PC-9 (cell line): Measurements from ENCODE around the gene INPP5B. TPM values are rescaled to one million over a fixed set of nuclear protein-coding genes. Genes with fewer than 3 reads are reported as not detected.

Source experiments
- BruUV-seq: library from RNA; stranded (reverse); fragments of 400-500 nt; replicated peaks from 2 replicates; lab custom pipeline; 2021; lab: Mats Ljungman, UMichigan
- CTCF ChIA-PET: fragments of 300-600 bp; sonication (Branson Sonifier 250); formaldehyde crosslinking; loops from one replicate; lab custom pipeline; 2022; ENCODE audit warnings: antibody characterized with exemption; lab: Charles Lee
- POLR2A ChIA-PET: fragments of 300-600 bp; sonication (Branson Sonifier 250); formaldehyde crosslinking; loops from one replicate; lab custom pipeline; 2022; ENCODE audit warnings: antibody characterized with exemption; ENCODE audit not compliant: unreplicated experiment; lab: Charles Lee
- DNase-seq, 2 experiments: peaks; one replicate each; pipeline versions ENCODE4 v3.0.0 to v3.0.0-alpha.2; 2015 to 2022; ENCODE audit warnings: mixed read lengths in 1 of 2
- H2AFZ ChIP-seq: fragments of 200-600 bp; sonication (generic); 2 replicates; pipeline ENCODE4 v1.8.1; 2017; ENCODE audit warnings: antibody characterized with exemption
- H3F3A ChIP-seq: fragments of 200-600 bp; sonication (generic); 2 replicates; pipeline ENCODE4 v1.8.1; 2017; ENCODE audit warnings: antibody characterized with exemption, mild to moderate bottlenecking, low read depth; ENCODE audit not compliant: insufficient read depth
- H3K27ac ChIP-seq: fragments of 200-600 bp; sonication (generic); 2 replicates; pipeline ENCODE4 v1.6.1; 2016; ENCODE audit warnings: mixed run types
- H3K27me3 ChIP-seq: fragments of 200-600 bp; sonication (generic); 2 replicates; pipeline ENCODE4 v1.6.1; 2016; ENCODE audit warnings: low read depth, mixed run types; ENCODE audit not compliant: insufficient read depth
- H3K36me3 ChIP-seq: fragments of 200-600 bp; sonication (generic); 2 replicates; pipeline ENCODE4 v1.6.1; 2016; ENCODE audit warnings: low read depth, mixed run types
- H3K4me1 ChIP-seq: fragments of 200-600 bp; sonication (generic); replicated peaks from 2 replicates; pipeline ENCODE4 v1.6.1; 2016; ENCODE audit warnings: mixed run types; ENCODE audit not compliant: insufficient read depth
- H3K4me2 ChIP-seq: fragments of 200-600 bp; sonication (generic); 2 replicates; pipeline ENCODE4 v1.6.1; 2017; ENCODE audit warnings: mixed run types
- H3K4me3 ChIP-seq: fragments of 200-600 bp; sonication (generic); 2 replicates; pipeline ENCODE4 v1.6.1; 2016; ENCODE audit warnings: mixed run types
- H3K79me2 ChIP-seq: fragments of 200-600 bp; sonication (generic); 2 replicates; pipeline ENCODE4 v1.6.1; 2017; ENCODE audit warnings: low read depth, mixed run types
- H3K9me2 ChIP-seq: fragments of 200-600 bp; sonication (generic); 2 replicates; pipeline ENCODE4 v1.8.1; 2017; ENCODE audit warnings: mild to moderate bottlenecking; ENCODE audit not compliant: insufficient read depth
- H3K9me3 ChIP-seq: fragments of 200-600 bp; sonication (generic); 2 replicates; pipeline ENCODE4 v1.8.1; 2016; ENCODE audit warnings: low read depth; ENCODE audit not compliant: insufficient read depth
- H4K20me1 ChIP-seq: fragments of 200-600 bp; sonication (generic); 2 replicates; pipeline ENCODE4 v1.8.1; 2017; ENCODE audit not compliant: insufficient read depth
- CTCF ChIP-seq: fragments of 200-600 bp; sonication (generic); conservative IDR thresholded peaks from 2 replicates; pipeline ENCODE4 v1.6.1; 2017; ENCODE audit warnings: mixed run types, antibody characterized with exemption, mild to moderate bottlenecking, moderate library complexity
- EZH2 ChIP-seq: fragments of 200-600 bp; sonication (generic); IDR thresholded peaks from 2 replicates; pipeline ENCODE4 v1.8.0; 2017; ENCODE audit warnings: antibody characterized with exemption, low read depth
- intact Hi-C: fragments of 100-400 bp; cut with micrococcal nuclease; formaldehyde crosslinking; loops from one replicate; pipeline ENCODE4 v1.10.0; 2022; ENCODE audit not compliant: unreplicated experiment
- total RNA-seq: library from RNA; stranded (reverse); gene quantifications from 2 replicates; pipeline ENCODE4 v1.2.3, GENCODE V29; 2021

The INPP5B gene
- total RNA-seq, 1 experiment from 2014 or later = 28.1 TPM

- Histone ChIP-seq H3K4me1 (peaks cover 38% of the 10 kb centered on the region), H3K27ac (peak overlapping the region; percentile 58), H3K79me2 (peaks cover 36% of the 10 kb centered on the region), H3K9me3 (no peaks in the 10 kb centered on the region), H3K36me3 (no peaks in the 10 kb centered on the region; the same call in 1 of the 2 replicates), H2AFZ (peak overlapping the region; percentile 73), H3K27me3 (no peaks in the 10 kb centered on the region), H3K4me2 (peak overlapping the region; percentile 90), H3K9me2 (no peaks in the 10 kb centered on the region), H3F3A (peaks cover 36% of the 10 kb centered on the region), H4K20me1 (no peaks in the 10 kb centered on the region; the same call in none of the 2 replicates), H3K4me3 (peak overlapping the region; percentile 78)
- intact Hi-C loops = loop anchor here (1.0 to 5.0 kb wide), 3 partner anchors 23 to 456 kb away; partner anchors contain the start of gene ZC3H12A
- ChIA-PET CTCF (interaction anchor here (0.6 to 1.3 kb wide), 2 partner anchors 70 to 122 kb away, joined by 3 read pairs; no protein-coding TSS in a partner anchor), POLR2A (interaction anchor here (0.6 to 1.0 kb wide), 2 partner anchors 25 to 49 kb away, joined by 3 to 5 read pairs; no protein-coding TSS in a partner anchor)
- DNase-seq = peak; percentile 58 to 83
- TF ChIP-seq EZH2 (no peak), CTCF (no peak)
- no TSS peak for BruUV-seq
Observed at GRCh38 chr1:37930246-37931101, 16.4 kb downstream of the INPP5B start.

DNA sequence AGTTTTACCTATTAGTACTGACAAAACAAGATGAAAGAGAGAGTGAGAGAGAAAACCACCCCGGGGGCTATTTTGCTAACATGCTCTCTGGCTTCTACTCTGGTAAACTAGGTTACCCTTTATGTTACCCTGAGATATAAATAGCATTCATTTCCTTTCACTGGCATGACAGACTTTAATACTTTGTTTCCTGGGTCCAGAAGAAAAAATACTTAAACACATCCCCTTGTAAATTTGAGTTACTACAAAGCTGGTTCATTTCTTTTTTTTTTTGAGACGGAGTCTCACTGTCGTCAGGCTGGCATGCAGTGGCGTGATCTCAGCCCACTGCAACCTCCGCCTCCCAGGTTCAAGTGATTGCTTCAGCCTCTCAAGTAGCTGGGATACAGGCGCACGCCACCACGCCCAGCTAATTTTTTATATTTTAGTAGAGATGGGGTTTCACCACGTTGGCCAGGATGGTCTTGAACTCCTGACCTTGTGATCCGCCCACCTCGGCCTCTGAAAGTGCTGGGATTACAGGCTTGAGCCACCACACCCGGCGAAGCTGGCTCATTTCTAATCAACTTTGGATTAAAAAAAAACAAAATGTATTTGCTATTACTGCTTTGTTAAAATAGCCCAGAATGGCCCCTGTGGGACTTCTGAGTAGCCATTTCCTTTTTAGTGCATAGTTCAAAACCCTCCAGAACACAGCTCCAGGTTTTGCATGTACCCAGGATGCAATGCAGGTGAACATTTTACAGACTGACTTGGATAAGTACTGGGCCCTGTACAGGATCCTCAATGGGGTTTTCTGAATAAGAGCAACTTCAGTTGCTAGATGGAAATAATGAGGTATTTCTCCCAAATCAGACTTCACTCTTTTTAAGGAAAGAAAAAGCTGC, 20.6 kb downstream of the INPP5B start:
- H4K20me1 ChIP-seq = no peaks in the 10 kb centered on the region; the same call in none of the 2 replicates
- peaks cover 13% of the 10 kb centered on the region for H3F3A ChIP-seq
- no peak overlapping the region for H3K4me3 ChIP-seq
- TF ChIP-seq EZH2 (no peak), CTCF (no peak)
- no peaks in the 10 kb centered on the region; the same call in 1 of the 2 replicates for H3K36me3 ChIP-seq
- H3K79me2 ChIP-seq = peaks cover 35% of the 10 kb centered on the region
- BruUV-seq = no TSS peak
- DNase-seq = no peak
- H2AFZ ChIP-seq = no peak overlapping the region
- H3K9me3 ChIP-seq = no peaks in the 10 kb centered on the region
- ChIA-PET CTCF (no interaction called here), POLR2A (no interaction called here)
- intact Hi-C loops = no loop called here
- H3K27me3 ChIP-seq = no peaks in the 10 kb centered on the region
- H3K9me2 ChIP-seq = no peaks in the 10 kb centered on the region
- H3K4me2 ChIP-seq = no peak overlapping the region
- H3K27ac ChIP-seq = no peak overlapping the region
- peaks cover 24% of the 10 kb centered on the region for H3K4me1 ChIP-seq

DNA sequence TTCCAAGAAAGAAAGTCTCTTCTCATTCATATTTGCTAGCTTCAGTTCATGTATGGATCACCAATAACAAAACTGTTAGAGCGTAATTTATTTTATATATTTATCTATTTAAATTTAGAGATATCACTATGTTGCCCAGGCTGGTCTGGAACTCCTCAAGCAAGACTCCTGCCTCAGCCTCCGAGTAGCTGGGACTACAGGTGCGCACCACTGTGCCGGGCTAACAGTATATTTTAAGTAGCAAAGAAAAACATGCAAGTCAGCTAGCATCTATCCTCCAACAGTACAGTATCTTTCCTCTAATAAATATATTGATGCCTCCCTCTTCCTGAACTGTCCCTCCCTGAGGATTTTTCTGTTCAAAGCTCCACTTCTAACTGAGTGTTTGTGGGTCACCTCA, 21.5 kb downstream of the INPP5B start:
- H3K4me1 ChIP-seq = peaks cover 16% of the 10 kb centered on the region
- intact Hi-C loops = no loop called here
- no peak overlapping the region for H3K4me2 ChIP-seq
- TF ChIP-seq EZH2 = no peak
- TF ChIP-seq CTCF = no peak
- H3F3A ChIP-seq = peaks cover 7% of the 10 kb centered on the region
- H3K9me3 ChIP-seq = no peaks in the 10 kb centered on the region
- H4K20me1 ChIP-seq = no peaks in the 10 kb centered on the region; the same call in none of the 2 replicates
- H3K79me2 ChIP-seq = peaks cover 25% of the 10 kb centered on the region
- H3K27me3 ChIP-seq = no peaks in the 10 kb centered on the region
- H3K4me3 ChIP-seq = no peak overlapping the region
- no peaks in the 10 kb centered on the region; the same call in 1 of the 2 replicates for H3K36me3 ChIP-seq
- CTCF ChIA-PET = no interaction called here
- no peak overlapping the region for H3K27ac ChIP-seq
- H2AFZ ChIP-seq = no peak overlapping the region
- DNase-seq = no peak
- POLR2A ChIA-PET = no interaction called here
- H3K9me2 ChIP-seq = no peaks in the 10 kb centered on the region
- no TSS peak for BruUV-seq
